Islet of Langerhans (tissue), 1 donor: ENCODE data around the gene R3HCC1L.

Experiments used
- FAIRE-seq: peaks from one replicate; lab custom pipeline; 2011; peaks lifted over from hg19 to GRCh38; lab: Jason Lieb, UNC

The R3HCC1L gene

DNA sequence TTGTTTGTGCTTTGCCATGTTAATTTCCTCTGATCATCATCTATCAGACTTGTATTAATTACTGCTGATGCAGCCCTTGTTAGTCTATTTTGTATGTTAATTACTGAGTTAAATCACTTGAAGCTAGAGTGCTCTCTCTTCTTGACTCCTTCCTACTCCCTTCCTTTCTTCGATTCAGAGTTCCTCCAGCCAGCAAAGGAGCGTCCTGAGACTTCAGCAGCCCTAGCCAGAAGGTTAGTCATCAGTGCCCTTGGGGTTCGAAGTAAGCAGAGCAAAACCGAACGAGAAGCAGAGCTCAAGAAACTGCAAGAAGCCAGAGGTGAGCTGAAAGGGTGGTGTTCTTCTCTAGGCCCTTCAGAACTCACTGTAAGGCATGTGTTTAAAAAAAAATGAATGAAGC, 101.4 kb downstream of the R3HCC1L start:
- FAIRE-seq, result no peak

DNA sequence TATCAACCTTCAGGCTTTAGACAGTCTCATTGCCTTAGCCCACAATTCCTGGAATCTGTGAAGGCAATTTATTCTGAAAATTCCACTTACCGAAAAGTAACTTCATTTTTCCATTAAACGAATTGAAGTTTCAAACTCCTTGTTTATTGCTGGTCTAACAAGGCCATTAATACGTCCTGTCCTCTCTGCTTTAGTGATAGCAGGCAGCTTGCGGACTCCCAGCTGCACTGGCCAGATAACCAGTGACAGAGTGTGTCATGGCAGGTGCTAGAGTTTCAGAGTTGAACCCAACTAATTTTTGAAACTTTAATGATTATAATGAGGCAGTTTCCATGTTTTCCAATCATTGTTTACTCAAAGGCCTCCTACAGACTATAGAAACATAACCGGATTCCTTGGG, 102.4 kb downstream of the R3HCC1L start:
- FAIRE-seq, result no peak

DNA sequence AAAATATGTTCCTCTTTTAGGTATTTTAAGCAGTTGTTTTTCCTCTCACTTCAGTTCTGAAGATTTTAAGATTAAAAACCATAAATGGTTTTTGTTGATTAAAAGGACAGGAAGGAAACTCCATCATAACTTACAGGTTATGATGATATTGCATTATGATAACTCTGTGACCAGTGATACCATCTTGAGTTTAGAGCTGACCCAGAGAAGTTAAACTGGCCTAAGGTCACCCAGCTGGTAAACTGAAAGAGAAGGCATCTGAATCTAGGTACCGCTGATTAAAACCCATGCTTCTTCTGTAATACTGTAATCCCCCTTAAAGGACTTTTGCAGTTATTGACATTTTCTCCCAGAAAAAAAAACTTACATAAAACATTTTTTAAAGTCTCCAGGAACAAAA, 103.9 kb downstream of the R3HCC1L start:
- FAIRE-seq, result no peak

DNA sequence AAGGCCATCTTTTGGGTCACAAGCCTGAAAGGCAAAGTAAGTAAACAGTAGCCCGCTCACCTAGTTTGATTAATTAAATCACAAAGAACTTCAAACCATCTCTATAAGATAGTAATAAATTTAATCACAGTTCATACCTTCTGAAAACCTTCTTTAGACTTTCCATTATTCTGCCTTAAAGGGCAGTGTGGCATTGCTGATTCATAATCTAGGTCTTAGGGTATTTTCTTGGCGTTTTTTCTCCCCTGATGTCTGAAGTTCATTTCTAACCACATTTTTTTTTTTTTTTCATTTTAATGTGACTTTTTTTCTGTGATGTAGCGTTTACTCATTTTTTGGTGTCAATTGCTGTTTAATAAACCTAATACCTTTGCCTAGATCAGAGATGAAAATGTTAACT, 106.1 kb downstream of the R3HCC1L start:
- no peak for FAIRE-seq

DNA sequence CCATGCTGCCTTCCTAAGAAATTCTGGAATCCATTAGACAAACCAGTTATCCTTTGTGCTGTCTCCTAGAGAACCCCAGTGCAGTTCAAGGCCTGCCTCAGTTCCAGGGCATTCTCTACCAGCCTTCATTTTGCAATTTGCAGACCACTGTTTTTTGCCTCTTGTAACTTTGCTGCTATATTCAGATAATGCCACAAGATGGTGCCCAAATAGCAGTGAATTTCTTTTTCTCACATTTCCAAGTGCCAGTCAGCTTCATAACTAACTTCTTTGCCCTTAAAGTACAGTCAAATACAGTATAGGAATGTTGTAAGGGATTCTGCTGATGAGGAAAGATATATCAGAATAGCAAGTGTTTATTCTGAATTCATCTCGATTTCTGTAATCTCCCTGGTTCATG, 108.4 kb downstream of the R3HCC1L start:
- peak; percentile 5 for FAIRE-seq

DNA sequence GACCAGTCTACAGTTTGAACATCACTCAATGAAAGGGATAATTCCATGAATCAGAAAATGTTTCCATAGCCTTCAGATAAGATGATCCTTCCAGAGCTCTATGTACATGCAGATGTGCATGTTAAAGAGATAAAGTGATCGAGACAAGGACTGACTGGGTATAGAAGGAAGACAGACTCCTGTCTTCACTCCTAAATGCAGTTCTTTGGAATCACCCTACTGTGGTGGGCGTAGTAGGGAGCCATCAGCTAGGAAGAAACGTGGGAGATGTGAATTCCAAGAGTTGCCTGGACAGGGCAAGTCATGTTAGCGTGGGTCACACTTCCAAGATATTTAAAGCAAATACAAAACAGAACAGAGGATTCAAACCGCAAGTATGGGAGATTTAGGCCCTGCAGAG, 109.7 kb downstream of the R3HCC1L start:
- no peak for FAIRE-seq

DNA sequence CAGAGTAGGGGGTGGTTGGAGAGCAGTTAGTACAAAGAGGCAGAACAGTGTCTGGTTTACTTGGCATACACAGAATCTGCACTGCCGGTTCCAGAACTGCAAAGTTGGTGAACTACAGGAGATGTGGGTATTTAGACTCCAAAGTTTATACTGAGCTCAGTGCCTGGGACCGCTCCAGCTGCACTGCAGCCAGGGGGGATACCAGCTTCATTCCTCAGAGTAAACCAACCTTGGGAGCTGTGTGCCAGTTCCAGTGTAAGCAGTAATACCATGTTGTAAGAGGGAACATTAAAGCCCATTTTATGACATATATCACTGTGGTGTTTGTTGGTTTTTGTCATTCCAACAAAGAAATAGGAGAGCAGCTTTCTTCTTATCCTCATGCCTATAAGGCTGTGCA, 110.1 kb downstream of the R3HCC1L start:
- FAIRE-seq, result no peak

DNA sequence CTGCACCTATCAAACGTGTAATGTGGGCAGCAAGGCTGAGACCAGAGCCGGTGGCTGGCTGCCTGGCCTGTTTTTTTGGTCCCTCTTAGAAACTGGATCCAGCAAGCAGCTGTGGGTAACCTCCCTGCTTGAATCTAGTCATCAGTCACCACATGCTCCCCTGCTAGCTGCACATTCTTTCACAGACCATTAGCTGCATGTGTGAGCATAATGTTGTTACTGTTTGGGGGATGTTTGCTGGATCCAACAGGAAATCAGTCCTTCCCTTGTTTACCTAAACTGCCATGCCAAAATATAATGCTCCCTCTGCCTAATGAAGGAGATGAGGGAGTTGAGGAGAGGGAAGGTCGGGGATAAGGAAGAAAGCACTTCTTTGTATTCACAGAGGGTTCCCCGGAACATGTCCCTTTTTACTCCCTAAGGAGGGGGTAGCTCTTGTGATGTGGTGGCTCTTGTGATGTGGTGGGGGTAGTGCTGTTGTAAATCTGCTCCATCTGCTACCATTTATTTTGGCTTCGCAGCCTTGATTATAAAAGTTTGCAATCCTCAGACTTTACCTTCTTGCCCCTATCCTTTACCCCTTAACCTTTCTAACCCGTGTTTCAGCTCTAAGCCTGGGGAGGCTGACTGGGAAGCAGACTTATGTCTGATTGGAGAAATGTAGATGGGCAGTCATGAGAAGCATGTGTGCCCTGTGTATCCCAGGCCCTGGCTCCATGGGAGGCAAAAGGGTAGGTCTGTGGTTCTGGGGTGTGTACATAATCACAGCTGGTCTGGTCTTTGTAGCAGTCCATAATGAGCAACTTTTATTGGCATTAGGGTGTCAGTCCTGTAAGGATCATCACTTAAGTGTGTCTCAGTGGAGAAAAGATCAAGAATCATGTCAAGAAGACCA, 112.7 kb downstream of the R3HCC1L start:
- FAIRE-seq, result no peak

DNA sequence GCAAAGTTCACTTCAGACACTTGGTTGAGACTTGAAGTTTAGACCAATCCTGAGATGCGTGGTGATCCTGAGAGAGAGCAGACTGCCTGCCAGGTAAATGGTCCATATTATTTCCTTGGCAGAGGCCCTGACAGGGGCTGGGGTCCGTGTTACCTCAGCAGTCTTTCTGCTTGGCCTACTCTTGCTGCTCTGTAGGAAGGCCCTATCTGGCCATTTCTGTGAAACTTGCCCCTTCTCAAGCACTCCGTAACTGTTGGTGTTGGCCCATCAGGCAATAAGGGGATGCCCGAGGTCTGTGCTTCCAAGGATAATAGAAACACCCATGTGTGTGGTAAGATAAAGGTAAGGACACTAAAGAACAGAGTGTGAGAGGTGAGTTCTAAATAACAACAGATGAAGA, 113.6 kb downstream of the R3HCC1L start:
- FAIRE-seq, result no peak

DNA sequence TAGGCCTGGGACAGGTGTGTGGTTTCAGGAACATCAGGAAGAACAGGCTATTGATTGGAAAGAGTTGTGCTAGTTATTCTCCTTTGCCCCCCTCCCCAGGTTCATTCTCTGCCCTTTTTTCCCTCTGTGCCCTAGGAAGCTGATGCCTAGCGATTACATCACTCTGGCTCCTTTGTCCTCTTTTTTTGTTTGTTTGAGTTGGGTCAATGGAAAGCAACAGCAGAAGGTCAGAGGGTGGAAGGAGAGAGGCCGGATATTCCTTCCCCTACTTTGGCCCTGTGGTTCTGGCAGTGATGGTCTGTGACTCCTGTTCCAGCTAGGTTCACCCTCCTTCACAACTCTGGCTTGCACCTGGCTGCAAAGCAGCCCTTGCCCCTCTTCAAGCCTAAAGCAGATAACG, 114.7 kb downstream of the R3HCC1L start:
- no peak for FAIRE-seq

DNA sequence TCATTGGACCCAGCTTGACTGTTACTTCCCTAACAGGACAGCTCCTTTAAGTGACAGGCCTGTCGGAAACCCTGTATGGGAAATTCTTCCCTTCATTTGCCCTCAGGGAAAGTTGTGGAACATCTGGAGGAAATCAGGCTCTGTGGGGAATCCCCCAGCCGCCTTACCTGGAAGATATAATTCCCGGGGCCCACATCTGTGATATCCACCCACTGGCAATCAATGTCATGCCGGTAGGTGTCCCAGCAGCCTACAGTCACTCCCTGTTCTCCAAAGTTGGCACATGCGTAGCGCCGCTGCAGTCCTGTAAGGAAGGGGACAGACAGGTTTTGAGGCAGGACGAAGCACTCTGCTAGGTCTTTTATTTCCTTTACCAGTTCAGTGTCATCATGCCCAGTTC, 116.9 kb downstream of the R3HCC1L start:
- FAIRE-seq, result no peak

DNA sequence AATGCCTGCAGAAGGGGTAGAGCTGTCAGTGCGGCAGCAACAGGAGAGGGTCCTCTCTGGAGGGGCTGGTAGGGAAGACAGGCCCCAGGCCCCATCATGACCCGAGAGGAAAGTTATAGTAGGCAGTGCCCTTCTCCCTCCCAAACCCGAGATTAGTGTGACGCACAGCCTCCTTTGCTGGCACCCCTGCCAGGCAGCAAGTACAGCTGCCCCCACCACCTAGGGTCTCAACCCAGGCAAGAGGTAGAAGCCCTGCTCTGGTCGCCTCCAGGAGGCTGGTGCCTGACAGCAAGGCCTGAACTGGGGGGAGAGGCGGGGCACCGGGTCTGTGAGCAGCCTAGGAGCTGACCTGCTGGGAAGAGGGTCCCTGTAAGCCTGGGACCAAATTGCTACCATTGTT, 118.0 kb downstream of the R3HCC1L start:
- no peak for FAIRE-seq

DNA sequence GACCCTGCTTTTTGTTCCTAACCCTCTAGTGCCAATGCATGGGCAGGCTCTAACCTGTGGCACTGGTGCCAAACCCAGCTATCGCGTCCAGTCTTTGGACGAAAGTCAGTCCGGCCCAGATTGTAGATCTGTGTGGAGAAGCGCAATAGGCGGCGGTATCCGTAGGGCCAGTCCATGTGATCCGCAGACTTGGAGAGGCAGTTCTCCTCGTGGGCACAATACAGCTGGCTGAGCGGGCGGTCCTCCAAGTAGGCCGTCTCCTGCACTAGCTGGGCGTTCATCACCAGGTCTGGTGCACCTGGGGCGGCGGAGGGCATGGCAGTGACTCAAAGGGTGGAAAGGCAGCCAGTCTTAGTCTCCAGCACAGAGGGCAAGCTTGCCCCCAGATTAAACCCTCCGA, 119.0 kb downstream of the R3HCC1L start:
- FAIRE-seq, result no peak

DNA sequence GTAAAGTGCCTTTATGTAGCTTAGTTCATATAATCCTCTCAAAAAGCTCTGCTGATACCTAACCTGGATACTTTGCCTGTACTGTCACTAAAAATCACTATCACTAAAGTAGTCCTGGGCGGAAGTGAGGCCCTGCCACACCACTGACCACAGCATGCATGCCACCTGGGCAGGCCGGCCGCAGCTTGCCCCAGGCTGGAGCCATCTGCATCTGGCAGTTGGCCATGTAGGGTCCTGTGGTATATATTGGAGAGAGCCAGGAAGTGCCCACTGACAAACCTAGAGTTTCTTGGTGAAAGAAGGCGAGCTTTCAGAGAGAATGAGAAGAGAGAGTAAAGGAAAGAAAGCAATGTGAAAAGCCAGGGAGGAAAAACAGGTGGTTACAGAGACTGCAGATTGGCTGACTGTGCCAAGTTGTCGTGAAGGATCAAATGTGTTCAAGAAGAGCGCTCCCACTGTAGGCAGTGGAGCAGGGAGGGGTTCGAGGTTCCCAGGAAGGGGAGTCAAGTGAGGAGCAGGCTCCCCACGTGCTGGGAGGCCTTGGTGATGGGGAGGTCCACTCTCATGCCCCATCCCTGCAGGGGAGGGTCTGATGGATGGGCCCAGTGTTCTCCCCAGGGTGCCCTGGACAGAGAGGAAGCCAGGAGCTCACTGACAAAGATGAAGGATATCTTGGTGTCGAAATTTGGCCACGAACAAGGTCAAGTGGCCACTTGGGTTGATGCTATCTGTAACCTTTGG, 119.9 kb downstream of the R3HCC1L start:
- FAIRE-seq, result no peak

DNA sequence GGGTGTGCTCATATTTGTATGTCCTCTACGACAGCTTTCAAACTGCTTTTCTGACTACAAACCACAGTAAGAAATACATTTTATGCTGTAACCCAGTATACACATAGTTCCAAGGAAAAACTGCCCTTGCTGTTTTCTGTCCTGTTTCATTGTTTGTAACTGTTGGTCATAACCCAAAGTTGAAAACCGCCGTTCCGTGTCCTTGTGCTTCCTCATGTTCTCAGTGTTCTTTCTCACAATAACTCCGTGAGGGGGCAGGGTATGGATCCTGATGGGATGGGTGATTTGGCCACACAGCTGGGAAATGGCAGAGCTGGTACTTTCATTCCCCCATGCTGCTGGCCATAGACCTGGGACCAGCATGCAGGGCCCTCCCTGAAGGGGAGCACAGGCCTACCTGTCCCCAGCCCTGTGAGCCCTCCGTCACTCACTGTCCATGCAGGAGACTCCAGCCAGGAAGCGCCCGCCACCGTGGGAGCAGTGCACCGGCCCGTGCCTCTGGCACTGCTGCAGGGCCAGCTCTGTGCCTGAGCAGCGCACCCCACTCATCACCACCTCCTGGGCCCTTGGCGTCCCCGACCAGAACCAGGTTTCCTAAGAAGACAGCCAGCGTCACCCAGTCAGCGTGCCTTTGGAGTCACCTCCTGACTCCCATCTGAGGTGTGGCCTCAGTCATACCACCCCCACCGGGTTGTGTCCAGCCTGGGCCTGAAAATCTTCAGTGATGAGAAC, 120.9 kb downstream of the R3HCC1L start:
- no peak for FAIRE-seq

DNA sequence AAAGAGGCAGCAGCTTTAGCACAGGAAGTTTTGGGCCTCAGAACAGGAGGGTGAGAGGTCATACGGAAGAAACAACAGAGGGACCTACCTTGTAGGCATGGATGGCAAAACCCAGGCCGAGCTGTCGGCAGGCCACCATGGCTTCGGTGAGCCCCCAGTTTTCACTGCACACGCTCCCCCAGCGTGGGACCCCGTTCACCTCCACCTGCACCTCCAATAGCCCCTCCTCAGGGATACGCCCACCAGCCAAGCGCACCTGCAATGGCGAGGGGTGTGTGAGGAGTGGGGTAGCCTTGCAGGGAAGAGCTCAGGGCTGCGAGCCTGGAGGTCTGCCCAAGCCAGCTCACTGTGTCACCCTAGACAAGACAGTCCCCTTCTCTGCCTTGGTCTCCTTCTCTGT, 122.2 kb downstream of the R3HCC1L start:
- FAIRE-seq, result no peak

DNA sequence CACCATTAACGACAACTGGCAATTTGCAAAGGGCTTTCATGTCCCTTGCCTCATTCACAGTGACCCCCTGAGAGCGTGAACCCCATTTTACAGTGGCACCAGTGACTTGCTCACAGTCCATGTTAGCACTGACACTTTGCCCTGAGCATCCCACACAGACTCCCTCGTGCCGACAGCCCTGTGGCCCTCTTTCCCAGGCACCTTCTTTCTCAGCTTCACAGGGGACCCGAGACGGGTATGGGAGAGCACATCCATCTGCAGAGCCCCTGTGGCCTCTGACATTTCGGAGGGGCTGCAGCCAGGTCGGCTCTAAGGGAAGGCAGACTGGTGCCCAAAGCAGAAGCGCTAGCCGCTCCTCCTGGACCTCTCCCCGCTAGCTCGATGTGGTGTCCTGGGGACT, 122.7 kb downstream of the R3HCC1L start:
- FAIRE-seq, result no peak

DNA sequence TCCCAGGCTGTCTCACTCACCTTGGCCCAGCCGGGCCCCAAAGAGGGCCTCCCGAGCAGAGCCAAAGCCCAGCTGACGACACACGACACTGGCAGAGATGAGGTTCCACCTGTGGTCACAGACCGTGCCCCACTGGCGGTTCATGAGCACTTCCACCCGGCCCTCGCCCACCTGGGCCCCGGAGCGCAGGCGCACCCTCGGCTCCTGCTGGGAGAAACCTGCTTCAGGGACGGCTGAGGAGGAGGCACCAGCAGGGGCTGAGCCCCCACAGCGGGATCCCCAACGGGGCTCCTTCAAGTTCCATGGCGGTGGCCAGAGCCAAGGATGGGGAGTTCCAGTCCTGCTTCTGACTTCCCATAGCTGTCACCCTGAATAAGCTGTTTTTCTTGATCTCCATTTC, 123.5 kb downstream of the R3HCC1L start:
- no peak for FAIRE-seq

DNA sequence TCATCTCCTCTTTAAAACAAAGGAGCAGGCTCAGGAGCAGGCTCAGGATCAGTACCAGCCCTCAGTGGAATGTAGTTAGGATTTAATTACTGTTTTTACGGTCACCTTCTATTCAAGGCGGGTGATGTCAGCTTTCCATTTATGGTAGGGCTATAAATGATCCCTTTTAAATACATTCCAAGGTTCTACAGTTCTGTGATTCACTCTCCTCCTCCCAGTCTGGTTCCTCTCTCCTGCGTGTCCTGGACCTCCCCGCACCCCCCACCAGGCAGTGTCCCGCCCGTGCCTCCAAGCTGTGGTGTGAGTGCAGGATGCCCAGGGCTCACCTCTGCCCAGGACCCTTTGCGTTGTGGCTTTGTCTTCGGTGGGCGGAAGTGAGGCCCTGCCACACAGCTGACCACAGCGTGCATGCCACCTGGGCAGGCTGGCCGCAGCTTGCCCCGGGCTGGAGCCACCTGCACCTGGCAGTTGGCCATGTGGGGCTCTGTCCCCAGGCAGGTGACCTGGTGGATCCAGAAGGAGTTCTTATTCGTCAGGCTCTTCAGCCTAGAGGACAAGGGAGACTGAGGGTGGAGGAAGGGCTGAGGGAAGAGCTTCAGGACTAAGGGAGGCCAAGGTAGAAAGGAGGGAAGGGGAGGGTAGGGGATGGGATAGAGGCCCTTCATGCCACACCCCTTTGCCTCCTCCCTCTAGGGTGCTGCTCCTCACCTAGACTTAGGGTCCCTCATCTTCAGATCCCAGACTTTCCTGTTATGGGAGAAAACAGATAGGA, 124.4 kb downstream of the R3HCC1L start:
- FAIRE-seq, result no peak

DNA sequence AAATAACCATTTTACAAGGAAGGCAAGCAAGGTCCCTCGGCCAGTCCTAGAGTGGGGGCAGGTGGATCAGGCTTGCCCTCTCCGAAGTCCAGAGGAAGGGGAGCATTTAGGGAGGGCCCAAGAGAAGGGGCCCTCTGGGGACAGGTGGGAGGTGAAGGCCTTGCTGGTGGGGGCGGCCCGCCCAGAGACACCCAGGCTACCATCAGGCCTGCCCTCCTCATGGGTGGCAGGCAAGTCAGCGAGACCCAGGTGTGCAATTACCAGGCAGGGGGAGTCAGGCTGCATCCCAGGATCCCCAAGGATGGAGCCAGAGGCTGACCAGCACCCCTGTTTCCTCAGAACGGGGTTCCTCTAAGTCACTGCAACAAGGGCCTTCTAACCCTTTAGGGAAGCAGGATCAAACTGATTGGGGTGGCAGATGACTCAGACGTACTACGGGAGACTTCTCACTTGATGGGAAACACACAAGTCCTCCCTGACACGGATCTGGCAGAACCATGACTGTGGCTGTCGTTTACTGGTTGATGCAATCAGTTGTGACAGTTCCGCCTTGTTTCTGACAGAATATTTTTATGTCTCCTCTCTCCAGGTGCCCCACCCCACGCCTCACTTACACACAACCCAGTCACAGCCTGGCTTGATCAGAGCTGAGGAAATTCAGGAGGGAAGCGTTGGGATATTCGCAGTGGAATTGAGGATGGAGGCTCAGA, 125.3 kb downstream of the R3HCC1L start:
- no peak for FAIRE-seq

DNA sequence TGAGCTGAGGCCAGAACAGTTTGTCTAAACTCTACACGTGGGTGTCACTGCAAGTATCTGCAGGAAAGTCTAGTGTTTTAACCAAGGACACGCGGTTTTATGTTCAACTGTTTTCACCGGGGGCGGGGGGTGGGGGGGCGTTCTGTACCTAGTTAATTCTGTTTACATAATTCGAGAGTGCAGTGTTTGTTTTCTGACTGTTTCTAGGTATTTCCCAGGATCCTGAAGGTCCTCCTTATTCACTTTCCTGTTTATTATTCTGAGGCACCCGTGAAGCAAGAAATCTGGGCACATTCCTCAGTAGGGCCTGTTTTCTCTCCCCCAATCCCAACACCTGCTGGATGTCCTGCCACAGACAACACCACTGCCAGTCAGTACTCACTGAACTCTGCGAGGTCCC, 125.9 kb downstream of the R3HCC1L start:
- no peak for FAIRE-seq

DNA sequence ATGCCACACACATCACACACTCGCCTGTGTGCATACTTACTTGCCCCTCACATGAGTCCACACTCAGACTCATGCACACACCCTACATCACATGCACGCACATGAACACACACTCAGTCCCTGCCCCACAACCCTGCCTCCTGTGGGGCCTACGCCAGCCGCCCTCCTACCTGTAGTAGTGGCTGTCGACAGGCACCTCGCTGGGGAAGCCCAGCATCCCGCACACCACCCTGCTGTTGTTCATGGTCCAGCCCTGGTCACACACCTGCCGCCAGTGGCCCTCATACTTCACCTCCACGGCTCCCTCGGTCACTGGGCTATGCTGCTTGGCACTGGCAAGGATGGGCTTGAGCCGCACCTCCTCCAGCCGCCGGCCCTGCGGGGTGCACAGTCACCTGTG, 126.3 kb downstream of the R3HCC1L start:
- no peak for FAIRE-seq
